HL-60 (cell line): ENCODE data around the gene MYOG.

Experiments
- DNase-seq, 2 experiments: peaks; one replicate each; pipeline ENCODE4 v3.0.0-alpha.2; 2010 to 2020; ENCODE audit warnings: low read depth in 1 of 2, low spot score in 1 of 2
- H3K27ac ChIP-seq: fragments of 250-450 bp; sonication (Bioruptor Pico); replicated peaks from 2 replicates; pipeline ENCODE4 v1.5.1; 2020; ENCODE audit warnings: mild to moderate bottlenecking, moderate library complexity
- H3K27me3 ChIP-seq: fragments of 250-450 bp; sonication (Bioruptor Pico); 2 replicates; pipeline ENCODE4 v1.5.1; 2021; ENCODE audit warnings: mild to moderate bottlenecking, moderate library complexity; ENCODE audit not compliant: insufficient read depth, poor library complexity, severe bottlenecking
- H3K4me3 ChIP-seq: replicated peaks from 2 replicates; pipeline ENCODE4 v1.5.1; 2011; ENCODE audit warnings: mild to moderate bottlenecking, control low read depth, low read length; ENCODE audit not compliant: insufficient read depth
- CTCF ChIP-seq: IDR thresholded peaks from one replicate; pipeline ENCODE4 v1.5.1; 2011; ENCODE audit warnings: low read length, control low read depth, inconsistent platforms; ENCODE audit not compliant: insufficient read depth
- GABPA ChIP-seq: IDR thresholded peaks from 2 replicates; pipeline ENCODE4 v1.6.1; 2012; ENCODE audit warnings: low read depth
- POLR2AphosphoS5 ChIP-seq: IDR thresholded peaks from 2 replicates; pipeline ENCODE4 v1.6.1; 2012; ENCODE audit warnings: low read depth
- REST ChIP-seq: IDR thresholded peaks from 2 replicates; pipeline ENCODE4 v1.6.1; 2012; ENCODE audit warnings: low read depth; ENCODE audit not compliant: insufficient replicate concordance
- SPI1 ChIP-seq: IDR thresholded peaks from 2 replicates; pipeline ENCODE4 v1.6.1; 2012; ENCODE audit warnings: low read depth, mild to moderate bottlenecking, borderline replicate concordance

MYOG gene

GRCh38 chr1:203046984-203047630, 38.7 kb downstream of the MYOG start:
- H3K27ac ChIP-seq = no peak overlapping the region
- DNase-seq = no peak
- no peak overlapping the region for H3K4me3 ChIP-seq
- H3K27me3 ChIP-seq = no peaks in the 10 kb centered on the region
- TF ChIP-seq POLR2AphosphoS5 = no peak
- TF ChIP-seq SPI1 = no peak
- no peak for TF ChIP-seq GABPA
- TF ChIP-seq REST = no peak
- no peak for TF ChIP-seq CTCF

- no peak for TF ChIP-seq SPI1
- TF ChIP-seq POLR2AphosphoS5 = no peak
- no peak for TF ChIP-seq REST
- TF ChIP-seq GABPA = no peak
- no peak for TF ChIP-seq CTCF
- no peak for DNase-seq
- H3K27ac ChIP-seq = no peak overlapping the region
- no peak overlapping the region for H3K4me3 ChIP-seq
- no peaks in the 10 kb centered on the region for H3K27me3 ChIP-seq
Measured at GRCh38 chr1:203045821-203046594, 39.8 kb downstream of the MYOG start.

- Histone ChIP-seq H3K4me3 (no peak overlapping the region), H3K27me3 (no peaks in the 10 kb centered on the region), H3K27ac (no peak overlapping the region)
- TF ChIP-seq SPI1 = no peak
- TF ChIP-seq GABPA = no peak
- TF ChIP-seq POLR2AphosphoS5 = no peak
- no peak for TF ChIP-seq CTCF
- TF ChIP-seq REST = no peak
- DNase-seq = no peak
Measured at GRCh38 chr1:203045336-203045735, 40.5 kb downstream of the MYOG start.
